Fibroblast of mammary gland (primary cell): ENCODE data around the gene RNF34.
"Not testable (repeated sequence)": the region's sequence is repeated elsewhere in the genome, so short reads cannot be mapped to it uniquely, and the experiment has no call there.

Experiments used
- DNase-seq: peaks from one replicate; pipeline ENCODE4 v3.0.0-alpha.2; 2010; ENCODE audit warnings: low read depth
- H3K4me3 ChIP-seq: 2 replicates; pipeline ENCODE4 v1.5.1; 2011; ENCODE audit warnings: low read depth, mild to moderate bottlenecking, low read length, moderate library complexity; ENCODE audit not compliant: control insufficient read depth
- CTCF ChIP-seq: conservative IDR thresholded peaks from 2 replicates; pipeline ENCODE4 v1.5.1; 2011; ENCODE audit warnings: low read depth, low read length, inconsistent platforms; ENCODE audit not compliant: control insufficient read depth, insufficient read depth

RNF34 gene

GRCh38 chr12:121358073-121358472, 41.8 kb upstream of the RNF34 start:
- TF ChIP-seq CTCF = no peak
- no peak for DNase-seq
- no peak overlapping the region for H3K4me3 ChIP-seq

GRCh38 chr12:121364683-121365121, 35.2 kb upstream of the RNF34 start:
- no peak overlapping the region for H3K4me3 ChIP-seq
- peak; percentile 9 for DNase-seq
- TF ChIP-seq CTCF = no peak

- TF ChIP-seq CTCF = no peak
- DNase-seq = no peak
Measured at GRCh38 chr12:121365416-121366062, 34.4 kb upstream of the RNF34 start.

GRCh38 chr12:121366063-121366459, 33.9 kb upstream of the RNF34 start:
- no peak overlapping the region for H3K4me3 ChIP-seq
- TF ChIP-seq CTCF = no peak
- no peak for DNase-seq

More at GRCh38 chr12:121365416-121366062, 34.4 kb upstream of the RNF34 start:
- no peak overlapping the region for H3K4me3 ChIP-seq

GRCh38 chr12:121371404-121371803, 28.5 kb upstream of the RNF34 start:
- no peak for TF ChIP-seq CTCF
- no peak for DNase-seq

GRCh38 chr12:121373755-121374154, 26.2 kb upstream of the RNF34 start:
- no peak for TF ChIP-seq CTCF
- no peak for DNase-seq

More at GRCh38 chr12:121371404-121371803, 28.5 kb upstream of the RNF34 start:
- no peak overlapping the region for H3K4me3 ChIP-seq

GRCh38 chr12:121374336-121374735, 25.6 kb upstream of the RNF34 start:
- H3K4me3 ChIP-seq = not testable (repeated sequence)

More at GRCh38 chr12:121373755-121374154, 26.2 kb upstream of the RNF34 start:
- H3K4me3 ChIP-seq = no peak overlapping the region

GRCh38 chr12:121374945-121375584, 24.9 kb upstream of the RNF34 start:
- H3K4me3 ChIP-seq, DNase-seq: not testable (repeated sequence)

More at GRCh38 chr12:121374336-121374735, 25.6 kb upstream of the RNF34 start:
- not testable (repeated sequence) for DNase-seq
